Measurements from ENCODE around the gene HCFC1R1. TPM values are rescaled to one million over a fixed set of nuclear protein-coding genes. Genes with fewer than 3 reads are reported as not detected.

Gene HCFC1R1
- polyA plus RNA-seq, 4 donors = 51.5 to 119 (median 57.0) TPM

GRCh38 chr16:3060339-3061127 is 36.8 kb upstream of the HCFC1R1 start:
- no peaks in the 10 kb centered on the region for H3K9me3 ChIP-seq (ENCODE audit: control insufficient read depth in 2 of 2, insufficient read depth in 1 of 2, low read depth in 1 of 2, low read length in 1 of 2)
- FAIRE-seq (no peak), DNase-seq (no peak)
- 78 to 85% (median 84%) methylated on average over 14 of the region's 14 CpGs for WGBS, 3 donors
- H3K4me1 ChIP-seq (ENCODE audit: control insufficient read depth in 3 of 3, insufficient read depth in 2 of 3, low read depth in 1 of 3, low read length in 2 of 3) = peaks cover 4 to 35% (median 10%) of the 10 kb centered on the region in 3 donors
- H3K27ac ChIP-seq (ENCODE audit: low read depth in 1 of 3, low read length in 2 of 3) = peak overlapping the region in 1 of 3 donors; percentile 95
- no peaks in the 10 kb centered on the region for H3K27me3 ChIP-seq (ENCODE audit: control insufficient read depth in 3 of 3, insufficient read depth in 3 of 3, low read length in 3 of 3)
- H3K36me3 ChIP-seq (ENCODE audit: control insufficient read depth in 3 of 3, insufficient read depth in 2 of 3, low read depth in 1 of 3, low read length in 3 of 3) = peaks cover 0 to 4% (median 0%) of the 10 kb centered on the region in 3 donors
- no peak overlapping the region for H3K4me3 ChIP-seq (ENCODE audit: low read depth in 1 of 3, low read length in 3 of 3)

GRCh38 chr16:3059723-3060242 is 36.0 kb upstream of the HCFC1R1 start:
- whole genome bisulfite sequencing, 3 donors = 48 to 52% (median 52%) methylated on average over 9 of the region's 9 CpGs
- Histone ChIP-seq H3K27me3 (ENCODE audit: control insufficient read depth in 3 of 3, insufficient read depth in 3 of 3, low read length in 3 of 3) (no peaks in the 10 kb centered on the region), H3K27ac (ENCODE audit: low read depth in 1 of 3, low read length in 2 of 3) (peak overlapping the region; percentile 90 to 95 (median 92)), H3K4me3 (ENCODE audit: low read depth in 1 of 3, low read length in 3 of 3) (peak overlapping the region; percentile 48 to 94 (median 88)), H3K4me1 (ENCODE audit: control insufficient read depth in 3 of 3, insufficient read depth in 2 of 3, low read depth in 1 of 3, low read length in 2 of 3) (peaks cover 4 to 28% (median 7%) of the 10 kb centered on the region in 3 donors), H3K9me3 (ENCODE audit: control insufficient read depth in 2 of 2, insufficient read depth in 1 of 2, low read depth in 1 of 2, low read length in 1 of 2) (no peaks in the 10 kb centered on the region), H3K36me3 (ENCODE audit: control insufficient read depth in 3 of 3, insufficient read depth in 2 of 3, low read depth in 1 of 3, low read length in 3 of 3) (peaks cover 0 to 8% (median 0%) of the 10 kb centered on the region in 3 donors)
- DNase-seq = no peak
- FAIRE-seq = no peak

GRCh38 chr16:3059041-3059722 is 35.4 kb upstream of the HCFC1R1 start:
- DNase-seq (peak; percentile 88 to 96), FAIRE-seq (no peak)
- peak overlapping the region; percentile 90 to 95 (median 92) for H3K27ac ChIP-seq (ENCODE audit: low read depth in 1 of 3, low read length in 2 of 3)
- peaks cover 4 to 23% (median 4%) of the 10 kb centered on the region in 3 donors for H3K4me1 ChIP-seq (ENCODE audit: control insufficient read depth in 3 of 3, insufficient read depth in 2 of 3, low read depth in 1 of 3, low read length in 2 of 3)
- no peaks in the 10 kb centered on the region for H3K27me3 ChIP-seq (ENCODE audit: control insufficient read depth in 3 of 3, insufficient read depth in 3 of 3, low read length in 3 of 3)
- WGBS, 3 donors = 0 to 1% (median 0%) methylated on average over 39 to 67 of the region's 67 CpGs
- peak overlapping the region; percentile 88 to 94 (median 90) for H3K4me3 ChIP-seq (ENCODE audit: low read depth in 1 of 3, low read length in 3 of 3)
- H3K9me3 ChIP-seq (ENCODE audit: control insufficient read depth in 2 of 2, insufficient read depth in 1 of 2, low read depth in 1 of 2, low read length in 1 of 2) = no peaks in the 10 kb centered on the region
- H3K36me3 ChIP-seq (ENCODE audit: control insufficient read depth in 3 of 3, insufficient read depth in 2 of 3, low read depth in 1 of 3, low read length in 3 of 3) = peaks cover 0 to 10% (median 0%) of the 10 kb centered on the region in 3 donors

GRCh38 chr16:3058139-3059030 is 34.6 kb upstream of the HCFC1R1 start:
- Histone ChIP-seq H3K4me1 (ENCODE audit: control insufficient read depth in 3 of 3, insufficient read depth in 2 of 3, low read depth in 1 of 3, low read length in 2 of 3) (peaks cover 4 to 16% (median 4%) of the 10 kb centered on the region in 3 donors), H3K27me3 (ENCODE audit: control insufficient read depth in 3 of 3, insufficient read depth in 3 of 3, low read length in 3 of 3) (no peaks in the 10 kb centered on the region), H3K4me3 (ENCODE audit: low read depth in 1 of 3, low read length in 3 of 3) (peak overlapping the region; percentile 88 to 94 (median 90)), H3K9me3 (ENCODE audit: control insufficient read depth in 2 of 2, insufficient read depth in 1 of 2, low read depth in 1 of 2, low read length in 1 of 2) (no peaks in the 10 kb centered on the region), H3K27ac (ENCODE audit: low read depth in 1 of 3, low read length in 2 of 3) (peak overlapping the region; percentile 52 to 81 (median 77)), H3K36me3 (ENCODE audit: control insufficient read depth in 3 of 3, insufficient read depth in 2 of 3, low read depth in 1 of 3, low read length in 3 of 3) (peaks cover 0 to 14% (median 0%) of the 10 kb centered on the region in 3 donors)
- FAIRE-seq (no peak), DNase-seq (peak; percentile 65 to 80)
- WGBS, 3 donors = 2 to 5% (median 3%) methylated on average over 44 to 77 of the region's 77 CpGs

GRCh38 chr16:3057181-3058138 is 33.7 kb upstream of the HCFC1R1 start:
- DNase-seq (no peak), FAIRE-seq (no peak)
- WGBS, 3 donors = 83 to 88% (median 88%) methylated on average over 20 to 22 of the region's 22 CpGs
- H3K36me3 ChIP-seq (ENCODE audit: control insufficient read depth in 3 of 3, insufficient read depth in 2 of 3, low read depth in 1 of 3, low read length in 3 of 3) = peaks cover 0 to 14% (median 0%) of the 10 kb centered on the region in 3 donors
- H3K4me1 ChIP-seq (ENCODE audit: control insufficient read depth in 3 of 3, insufficient read depth in 2 of 3, low read depth in 1 of 3, low read length in 2 of 3) = peaks cover 4 to 13% (median 4%) of the 10 kb centered on the region in 3 donors
- no peaks in the 10 kb centered on the region for H3K27me3 ChIP-seq (ENCODE audit: control insufficient read depth in 3 of 3, insufficient read depth in 3 of 3, low read length in 3 of 3)
- no peak overlapping the region for H3K27ac ChIP-seq (ENCODE audit: low read depth in 1 of 3, low read length in 2 of 3)
- peak overlapping the region in 2 of 3 donors; percentile 90 to 94 for H3K4me3 ChIP-seq (ENCODE audit: low read depth in 1 of 3, low read length in 3 of 3)
- no peaks in the 10 kb centered on the region for H3K9me3 ChIP-seq (ENCODE audit: control insufficient read depth in 2 of 2, insufficient read depth in 1 of 2, low read depth in 1 of 2, low read length in 1 of 2)

- 79 to 90% (median 89%) methylated on average over 17 to 19 of the region's 19 CpGs for WGBS, 3 donors
- Histone ChIP-seq H3K36me3 (ENCODE audit: control insufficient read depth in 3 of 3, insufficient read depth in 2 of 3, low read depth in 1 of 3, low read length in 3 of 3) (peaks cover 0 to 14% (median 0%) of the 10 kb centered on the region in 3 donors), H3K4me1 (ENCODE audit: control insufficient read depth in 3 of 3, insufficient read depth in 2 of 3, low read depth in 1 of 3, low read length in 2 of 3) (peaks cover 4 to 13% (median 4%) of the 10 kb centered on the region in 3 donors), H3K27me3 (ENCODE audit: control insufficient read depth in 3 of 3, insufficient read depth in 3 of 3, low read length in 3 of 3) (peaks cover 0 to under 1% (median 0%) of the 10 kb centered on the region in 3 donors), H3K9me3 (ENCODE audit: control insufficient read depth in 2 of 2, insufficient read depth in 1 of 2, low read depth in 1 of 2, low read length in 1 of 2) (no peaks in the 10 kb centered on the region), H3K4me3 (ENCODE audit: low read depth in 1 of 3, low read length in 3 of 3) (no peak overlapping the region), H3K27ac (ENCODE audit: low read depth in 1 of 3, low read length in 2 of 3) (no peak overlapping the region)
- FAIRE-seq (no peak), DNase-seq (no peak)
Observed at GRCh38 chr16:3056336-3057180, 32.8 kb upstream of the HCFC1R1 start.

All from small intestine (tissue), 7 donors.